ENCODE results near the gene PGAP1.

GRCh38 chr2:196926562-196927375 is at the start of gene PGAP1:
- no peak for TF ChIP-seq CTCF (IDR thresholded peaks at IDR 0.05 in 2 of 3, conservative IDR thresholded peaks at IDR 0.05 in 1 of 3; ENCODE audit: control insufficient read depth in 2 of 3, extremely low read depth in 1 of 3, insufficient read depth in 1 of 3, low read depth in 3 of 3, low read length in 3 of 3)
- peak; percentile 91 for TF ChIP-seq POLR2A (IDR thresholded peaks at IDR 0.05; ENCODE audit: low read depth, low read length)
- TF ChIP-seq ZSCAN29 (IDR thresholded peaks at IDR 0.05): no peak

Measured in GM12878 (cell line).